Measurements from ENCODE around the gene NDUFS3. TPM values are rescaled to one million over a fixed set of nuclear protein-coding genes. Genes with fewer than 3 reads are reported as not detected.

Gene NDUFS3
- polyA plus RNA-seq, 1 donor (not counting 4 experiments of a cell fraction or from before 2014, with no cell fraction given), result 119 TPM

DNA sequence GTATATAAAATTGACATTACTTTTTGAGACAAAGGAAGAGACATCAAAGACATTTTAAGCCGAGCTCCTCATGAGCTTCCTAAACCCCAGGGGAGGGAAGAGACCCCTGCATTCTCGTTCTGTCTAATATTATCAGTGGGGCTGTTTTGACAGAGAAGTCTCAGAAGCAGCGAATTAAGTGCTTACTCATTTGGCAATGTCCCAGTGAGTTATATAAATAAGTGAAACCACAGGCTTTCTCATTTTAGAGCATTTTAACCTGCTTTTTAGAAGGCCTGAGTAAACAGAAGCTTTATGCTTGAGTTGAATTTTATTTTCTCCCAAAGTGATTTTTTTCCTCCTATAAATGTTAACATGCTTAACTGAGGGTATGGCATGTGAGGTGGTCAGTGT is 38.5 kb downstream of the NDUFS3 start:
- TF ChIP-seq EZH2 (IDR thresholded peaks at IDR 0.05; ENCODE audit: low read length), result no peak
- TF ChIP-seq, protein P1, sequence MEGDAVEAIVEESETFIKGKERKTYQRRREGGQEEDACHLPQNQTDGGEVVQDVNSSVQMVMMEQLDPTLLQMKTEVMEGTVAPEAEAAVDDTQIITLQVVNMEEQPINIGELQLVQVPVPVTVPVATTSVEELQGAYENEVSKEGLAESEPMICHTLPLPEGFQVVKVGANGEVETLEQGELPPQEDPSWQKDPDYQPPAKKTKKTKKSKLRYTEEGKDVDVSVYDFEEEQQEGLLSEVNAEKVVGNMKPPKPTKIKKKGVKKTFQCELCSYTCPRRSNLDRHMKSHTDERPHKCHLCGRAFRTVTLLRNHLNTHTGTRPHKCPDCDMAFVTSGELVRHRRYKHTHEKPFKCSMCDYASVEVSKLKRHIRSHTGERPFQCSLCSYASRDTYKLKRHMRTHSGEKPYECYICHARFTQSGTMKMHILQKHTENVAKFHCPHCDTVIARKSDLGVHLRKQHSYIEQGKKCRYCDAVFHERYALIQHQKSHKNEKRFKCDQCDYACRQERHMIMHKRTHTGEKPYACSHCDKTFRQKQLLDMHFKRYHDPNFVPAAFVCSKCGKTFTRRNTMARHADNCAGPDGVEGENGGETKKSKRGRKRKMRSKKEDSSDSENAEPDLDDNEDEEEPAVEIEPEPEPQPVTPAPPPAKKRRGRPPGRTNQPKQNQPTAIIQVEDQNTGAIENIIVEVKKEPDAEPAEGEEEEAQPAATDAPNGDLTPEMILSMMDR (optimal IDR thresholded peaks at IDR 0.05 in 1 of 3, IDR thresholded peaks at IDR 0.05 in 1 of 3, conservative IDR thresholded peaks at IDR 0.05 in 1 of 3; ENCODE audit: extremely low read depth in 1 of 3, insufficient read depth in 2 of 3, low read length in 3 of 3), result no peak
- Histone ChIP-seq H3K79me2 (ENCODE audit: control insufficient read depth, insufficient read depth, low read length) (no peaks in the 10 kb centered on the region), H3K4me1 (ENCODE audit: control insufficient read depth, extremely low read depth, insufficient read depth, low read length) (no peaks in the 10 kb centered on the region), H3K9me3 (ENCODE audit: control insufficient read depth, low read depth, low read length) (no peaks in the 10 kb centered on the region), H3K9ac (ENCODE audit: control insufficient read depth, extremely low read depth, insufficient read depth, low read length) (no peak overlapping the region), H3K4me2 (ENCODE audit: control insufficient read depth, extremely low read depth, insufficient read depth, low read depth, low read length) (no peak overlapping the region), H3K27me3 (ENCODE audit: control insufficient read depth, extremely low read depth, insufficient read depth, low read length) (no peaks in the 10 kb centered on the region), H4K20me1 (ENCODE audit: control insufficient read depth, extremely low read depth, insufficient read depth, low read length) (no peaks in the 10 kb centered on the region), H3K27ac (ENCODE audit: control insufficient read depth, insufficient read depth, low read length) (no peak overlapping the region), H3K36me3 (ENCODE audit: control insufficient read depth in 2 of 2, extremely low read depth in 1 of 2, insufficient read depth in 2 of 2, low read length in 2 of 2) (peaks cover 16 to 19% of the 10 kb centered on the region in 2 experiments), H3K9me1 (ENCODE audit: control insufficient read depth, extremely low read depth, insufficient read depth, low read length) (no peaks in the 10 kb centered on the region), H3K4me3 (ENCODE audit: control insufficient read depth in 2 of 3, extremely low read depth in 1 of 3, insufficient read depth in 2 of 3, low read depth in 1 of 3, low read length in 3 of 3) (no peak overlapping the region), H2AFZ (ENCODE audit: control insufficient read depth, low read length) (no peak overlapping the region)
- dilution Hi-C loops (cut with MboI; ENCODE audit: extremely low pct_ligation_motif_present, low sequenced_read_pairs), result no loop called here
- no peak for DNase-seq (ENCODE audit: low read depth, low spot score)
- no peak for FAIRE-seq

DNA sequence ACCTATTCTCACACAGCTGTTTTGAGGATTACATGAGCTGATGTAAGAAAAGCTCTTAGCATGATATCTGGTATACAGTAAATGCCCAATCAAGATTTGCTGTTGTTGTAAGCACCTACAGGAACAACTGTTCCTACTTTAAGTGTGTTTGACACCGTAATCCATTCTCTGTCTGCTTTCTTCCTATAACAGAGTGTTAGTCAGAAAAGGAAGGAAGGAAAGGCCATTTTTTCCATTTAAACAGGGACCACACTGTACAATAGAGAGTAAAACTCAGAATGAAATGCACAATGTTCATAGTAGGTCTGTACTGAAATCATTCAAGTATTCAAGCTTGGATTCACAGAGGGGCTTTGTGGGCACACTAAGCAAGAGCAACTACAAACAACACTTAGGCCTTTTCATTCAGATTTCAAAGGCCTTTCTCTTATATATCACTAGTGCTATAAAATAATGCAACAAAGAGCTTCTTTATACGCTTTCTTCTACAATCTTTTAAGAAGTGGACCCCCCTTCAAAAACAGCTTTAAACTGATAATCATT is 42.0 kb downstream of the NDUFS3 start:
- Histone ChIP-seq H4K20me1 (ENCODE audit: control insufficient read depth, extremely low read depth, insufficient read depth, low read length) (no peaks in the 10 kb centered on the region), H3K36me3 (ENCODE audit: control insufficient read depth in 2 of 2, extremely low read depth in 1 of 2, insufficient read depth in 2 of 2, low read length in 2 of 2) (peaks cover 21 to 30% of the 10 kb centered on the region in 2 experiments), H3K4me3 (ENCODE audit: control insufficient read depth in 2 of 3, extremely low read depth in 1 of 3, insufficient read depth in 2 of 3, low read depth in 1 of 3, low read length in 3 of 3) (no peak overlapping the region), H3K4me1 (ENCODE audit: control insufficient read depth, extremely low read depth, insufficient read depth, low read length) (no peaks in the 10 kb centered on the region), H3K9me3 (ENCODE audit: control insufficient read depth, low read depth, low read length) (no peaks in the 10 kb centered on the region), H3K27ac (ENCODE audit: control insufficient read depth, insufficient read depth, low read length) (peak overlapping the region; percentile 12), H3K27me3 (ENCODE audit: control insufficient read depth, extremely low read depth, insufficient read depth, low read length) (no peaks in the 10 kb centered on the region), H3K79me2 (ENCODE audit: control insufficient read depth, insufficient read depth, low read length) (no peaks in the 10 kb centered on the region), H3K4me2 (ENCODE audit: control insufficient read depth, extremely low read depth, insufficient read depth, low read depth, low read length) (no peak overlapping the region), H3K9ac (ENCODE audit: control insufficient read depth, extremely low read depth, insufficient read depth, low read length) (no peak overlapping the region), H3K9me1 (ENCODE audit: control insufficient read depth, extremely low read depth, insufficient read depth, low read length) (no peaks in the 10 kb centered on the region), H2AFZ (ENCODE audit: control insufficient read depth, low read length) (no peak overlapping the region)
- no peak for DNase-seq (ENCODE audit: low read depth, low spot score)
- FAIRE-seq, result no peak
- dilution Hi-C loops (cut with MboI; ENCODE audit: extremely low pct_ligation_motif_present, low sequenced_read_pairs), result no loop called here
- TF ChIP-seq, protein P1 (optimal IDR thresholded peaks at IDR 0.05 in 1 of 3, IDR thresholded peaks at IDR 0.05 in 1 of 3, conservative IDR thresholded peaks at IDR 0.05 in 1 of 3; ENCODE audit: extremely low read depth in 1 of 3, insufficient read depth in 2 of 3, low read length in 3 of 3), result no peak
- TF ChIP-seq EZH2 (IDR thresholded peaks at IDR 0.05; ENCODE audit: low read length), result no peak
